Measurements from ENCODE around the gene SCAF8. TPM values are rescaled to one million over a fixed set of nuclear protein-coding genes. Genes with fewer than 3 reads are reported as not detected.

Gene SCAF8
- total RNA-seq, 2 donors from 2014 or later = 32.0 to 55.2 TPM

- H3K9me3 ChIP-seq = no peaks in the 10 kb centered on the region
- H3K27ac ChIP-seq = no peak overlapping the region
- peaks cover 0 to 7% of the 10 kb centered on the region in 2 donors for H3K4me1 ChIP-seq (ENCODE audit: control insufficient read depth in 1 of 2, low read depth in 2 of 2)
- ATAC-seq (ENCODE audit: insufficient number of reproducible peaks, low FRiP score, low read depth) (no peak), DNase-seq (ENCODE audit: low spot score) (no peak)
- no peak overlapping the region for H3K4me3 ChIP-seq
- TF ChIP-seq CTCF (IDR thresholded peaks at IDR 0.05) = no peak
- no peaks in the 10 kb centered on the region for H3K36me3 ChIP-seq
- no peaks in the 10 kb centered on the region for H3K27me3 ChIP-seq (replicated peaks; ENCODE audit: insufficient read depth)
These were observed 145.8 kb downstream of the SCAF8 start for GRCh38 chr6:154878871-154879491.

- no peak overlapping the region for H3K27ac ChIP-seq
- H3K9me3 ChIP-seq = no peaks in the 10 kb centered on the region
- no peaks in the 10 kb centered on the region for H3K36me3 ChIP-seq
- no peaks in the 10 kb centered on the region for H3K4me1 ChIP-seq (ENCODE audit: control insufficient read depth in 1 of 2, low read depth in 2 of 2)
- H3K4me3 ChIP-seq = no peak overlapping the region
- no peak for TF ChIP-seq CTCF (IDR thresholded peaks at IDR 0.05)
- ATAC-seq (ENCODE audit: insufficient number of reproducible peaks, low FRiP score, low read depth) (no peak), DNase-seq (ENCODE audit: low spot score) (no peak)
- H3K27me3 ChIP-seq (replicated peaks; ENCODE audit: insufficient read depth) = no peaks in the 10 kb centered on the region
These were observed 148.9 kb downstream of the SCAF8 start for GRCh38 chr6:154882107-154882506.

Other genes starting within 250 kb of the SCAF8 start
- 10 to 100 TPM; 20.2 to 22.9 TPM for gene CNKSR3, start 222.7 kb upstream of the SCAF8 start, total RNA-seq

All from thoracic aorta (tissue), 2 donors.